Mucosa of descending colon (tissue), 3 donors: Measurements from ENCODE around the gene VKORC1. TPM values are rescaled to one million over a fixed set of nuclear protein-coding genes. Genes with fewer than 3 reads are reported as not detected.

ENCODE experiments used
- ATAC-seq: fragments of 200-7000 bp; cut with Tn5 transposase; one replicate; pipeline ENCODE4 v1.9.1; 2020; ENCODE audit warnings: mild to moderate bottlenecking, moderate library complexity
- DNase-seq, 3 donors: peaks; one replicate each; pipeline ENCODE4 v3.0.0-alpha.2; 2020
- H3K36me3 ChIP-seq: fragments of 200-600 bp; one replicate; pipeline ENCODE4 v1.8.0; 2021; ENCODE audit warnings: low read depth, mild to moderate bottlenecking
- H3K4me1 ChIP-seq: fragments of 200-600 bp; one replicate; pipeline ENCODE4 v1.8.0; 2021; ENCODE audit warnings: low read depth, mild to moderate bottlenecking
- H3K4me3 ChIP-seq: fragments of 200-600 bp; one replicate; pipeline ENCODE4 v1.8.0; 2021; ENCODE audit warnings: mild to moderate bottlenecking
- H3K9me3 ChIP-seq: fragments of 200-600 bp; one replicate; pipeline ENCODE4 v1.8.0; 2021; ENCODE audit warnings: mild to moderate bottlenecking
- CTCF ChIP-seq: fragments of 200-600 bp; IDR thresholded peaks from one replicate; pipeline ENCODE4 v1.8.0; 2022; ENCODE audit warnings: antibody characterized with exemption, mild to moderate bottlenecking
- intact Hi-C, 2 donors: fragments of 100-400 bp; cut with DNase I in 1 of 2; cut with micrococcal nuclease in 1 of 2; formaldehyde crosslinking; loops; one replicate each; pipeline versions ENCODE4 v1.11.0 to v1.11.1; 2022; cut with DNase I, micrococcal nuclease
- long read RNA-seq, 2 donors: library from polyadenylated mRNA; unstranded; transcript quantifications; one replicate each; pipeline ENCODE4 v2.0.0, GENCODE V29; 2019 to 2021
- total RNA-seq, 3 donors: library from RNA; stranded (reverse); fragmentation: NEBNext Ultra II Directional in 2 of 3; extraction: Animal tissue kit (Norgen Biotek cat#: 25700) in 2 of 3; gene quantifications; one replicate each; pipeline versions ENCODE4 v1.2.1 to v1.2.4, GENCODE V29; 2021 to 2023
- donor health status: DM: no; HTN: no; CAD: no; lungs with moderate emphysema.
- donor health status: DM: no; HTN: no; CAD: no.
- donor health status: DM: no; HTN: yes; CAD: no.

VKORC1 gene
- total RNA-seq: 10 to 100 TPM; 31.9 to 67.9 (median 41.3) TPM
- long read RNA-seq, donor 1, transcript VKORC1-205 (3 exons, 1,012 nt): major isoform, 48 of 65 reads
- long read RNA-seq, donor 1, transcript VKORC1-203 (2 exons, 901 nt): minor isoform, 13 of 65 reads
- long read RNA-seq, donor 1, partial matches to known transcripts: 0 of 65 reads
- long read RNA-seq, donor 1, other reads (novel, unspliced or antisense): 3 of 65 reads
- long read RNA-seq, donor 2, transcript VKORC1-205 (3 exons, 1,012 nt): major isoform, 30 of 34 reads
- long read RNA-seq, donor 2, partial matches to known transcripts: 0 of 34 reads
- long read RNA-seq, donor 2, other reads (novel, unspliced or antisense): 1 of 34 reads

GRCh38 chr16:31094424-31095120 is at the start of gene VKORC1:
Gene VKORC1, minus strand, starts transcription at chr16:31094797. Its CDS starts 68 bp downstream, at chr16:31094729.
- Histone ChIP-seq H3K4me1 (peaks cover 14% of the 10 kb centered on the region), H3K4me3 (peak within 1 kb of the TSS; percentile 46), H3K9me3 (no peaks in the 10 kb centered on the region), H3K36me3 (no peaks in the 10 kb centered on the region)
- ATAC-seq: peak; percentile 95
- no peak for TF ChIP-seq CTCF
- intact Hi-C loops: no loop called here
- DNase-seq: peak; percentile 94 to 96 (median 95)

- H3K36me3 ChIP-seq: peaks cover 3% of the 10 kb centered on the region
- intact Hi-C loops: loop anchor here in 1 of 2 donors (10.0 kb wide), 1 partner anchor 159 kb away; the partner anchor contains the start of gene HSD3B7
- H3K4me1 ChIP-seq: peaks cover 29% of the 10 kb centered on the region
- H3K4me3 ChIP-seq: no peak overlapping the region
- H3K9me3 ChIP-seq: no peaks in the 10 kb centered on the region
- no peak for TF ChIP-seq CTCF
- peak in 1 of 3 donors; percentile 41 for DNase-seq
- no peak for ATAC-seq
Measured at GRCh38 chr16:31143694-31144148, 49.1 kb upstream of the VKORC1 start.

- ATAC-seq: no peak
- no peak for TF ChIP-seq CTCF
- peaks cover 29% of the 10 kb centered on the region for H3K4me1 ChIP-seq
- H3K4me3 ChIP-seq: no peak overlapping the region
- H3K9me3 ChIP-seq: no peaks in the 10 kb centered on the region
- H3K36me3 ChIP-seq: peaks cover 3% of the 10 kb centered on the region
- intact Hi-C loops: loop anchor here in 1 of 2 donors (10.0 kb wide), 1 partner anchor 158 kb away; the partner anchor contains the start of gene HSD3B7
- DNase-seq: peak; percentile 57 to 72 (median 62)
Measured at GRCh38 chr16:31143011-31143693, 48.6 kb upstream of the VKORC1 start.

- H3K9me3 ChIP-seq: no peaks in the 10 kb centered on the region
- peaks cover 3% of the 10 kb centered on the region for H3K36me3 ChIP-seq
- H3K4me1 ChIP-seq: peaks cover 29% of the 10 kb centered on the region
- peak; percentile 93 for TF ChIP-seq CTCF
- DNase-seq (peak; percentile 98 to 100 (median 100)), ATAC-seq (peak; percentile 88)
- H3K4me3 ChIP-seq: peak overlapping the region; percentile 11
- intact Hi-C loops: loop anchor here in 1 of 2 donors (10.0 kb wide), 1 partner anchor 158 kb away; the partner anchor contains the start of gene HSD3B7
Measured at GRCh38 chr16:31142109-31143010, 47.8 kb upstream of the VKORC1 start.
